HEK293 (cell line): ENCODE data around the gene REN.

ENCODE experiments used
- CTCF ChIA-PET: fragments of 350-600 bp; formaldehyde crosslinking; extraction: SDS; loops from one replicate; lab custom pipeline; 2021; ENCODE audit warnings: antibody characterized with exemption; lab: Yijun Ruan, JAX
- POLR2A ChIA-PET: fragments of 300-600 bp; formaldehyde crosslinking; extraction: SDS; loops from one replicate; lab custom pipeline; 2020; ENCODE audit warnings: antibody characterized with exemption, inconsistent platforms; lab: Yijun Ruan, JAX
- H3K27ac ChIP-seq: fragments of 200-500 bp; sonication (Bioruptor generic); 2 replicates; pipeline ENCODE4 v1.5.1; 2014; ENCODE audit warnings: low read depth, low read length, control low read depth, inconsistent platforms; ENCODE audit errors: extremely low read depth
- H3K36me3 ChIP-seq, 2 experiments: fragments of 200-500 bp in 1 of 2; sonication (Bioruptor generic) in 1 of 2; 1 replicate in 1 of 2; 2 replicates in 1 of 2; pipeline ENCODE4 v1.5.1; 2014 to 2017; ENCODE audit warnings: inconsistent platforms in 2 of 2, low read length in 2 of 2; ENCODE audit not compliant: control insufficient read depth in 2 of 2, insufficient read depth in 1 of 2
- H3K4me1 ChIP-seq: fragments of 200-500 bp; sonication (Bioruptor generic); 2 replicates; pipeline ENCODE4 v1.5.1; 2014; ENCODE audit warnings: mild to moderate bottlenecking, low read length, inconsistent platforms; ENCODE audit not compliant: control insufficient read depth, insufficient read depth
- H3K4me3 ChIP-seq: 2 replicates; pipeline ENCODE4 v1.5.1; 2011; ENCODE audit warnings: low read depth, mild to moderate bottlenecking, control low read depth, low read length, moderate library complexity
- H3K9me3 ChIP-seq: fragments of 200-500 bp; sonication (Bioruptor generic); 2 replicates; pipeline ENCODE4 v1.5.1; 2014; ENCODE audit warnings: low read depth, low read length, inconsistent platforms; ENCODE audit not compliant: control insufficient read depth, insufficient read depth
- FEZF1 ChIP-seq: fragments of 450-650 bp; formaldehyde crosslinking; IDR thresholded peaks from 2 replicates; pipeline ENCODE4 v1.5.1; 2016; ENCODE audit warnings: missing biosample characterization, missing genetic modification characterization
- SALL2 ChIP-seq: fragments of 450-650 bp; formaldehyde crosslinking; IDR thresholded peaks from 2 replicates; pipeline ENCODE4 v1.5.0; 2017; ENCODE audit warnings: missing biosample characterization, mild to moderate bottlenecking, missing genetic modification characterization, borderline replicate concordance
- WT1 ChIP-seq: fragments of 450-650 bp; formaldehyde crosslinking; IDR thresholded peaks from 2 replicates; pipeline ENCODE4 v1.5.1; 2016; ENCODE audit warnings: missing biosample characterization, missing genetic modification characterization
- ZBTB1 ChIP-seq: fragments of 450-650 bp; formaldehyde crosslinking; IDR thresholded peaks from 2 replicates; pipeline ENCODE4 v1.5.1; 2016; ENCODE audit warnings: missing biosample characterization, missing genetic modification characterization
- ZFHX2 ChIP-seq: fragments of 450-650 bp; formaldehyde crosslinking; conservative IDR thresholded peaks from 2 replicates; pipeline ENCODE4 v1.5.1; 2016; ENCODE audit warnings: missing biosample characterization, missing genetic modification characterization
- ZNF133 ChIP-seq: fragments of 450-650 bp; formaldehyde crosslinking; IDR thresholded peaks from 2 replicates; pipeline ENCODE4 v1.5.1; 2016; ENCODE audit warnings: missing biosample characterization, missing genetic modification characterization
- ZNF175 ChIP-seq: fragments of 450-650 bp; formaldehyde crosslinking; IDR thresholded peaks from 2 replicates; pipeline ENCODE4 v1.5.1; 2016; ENCODE audit warnings: missing biosample characterization, missing genetic modification characterization
- ZNF211 ChIP-seq: fragments of 450-650 bp; formaldehyde crosslinking; IDR thresholded peaks from 2 replicates; pipeline ENCODE4 v1.5.1; 2016; ENCODE audit warnings: low read depth, missing biosample characterization, missing genetic modification characterization
- ZNF391 ChIP-seq: fragments of 450-650 bp; formaldehyde crosslinking; IDR thresholded peaks from 2 replicates; pipeline ENCODE4 v1.5.1; 2016; ENCODE audit warnings: low read depth, missing biosample characterization, missing genetic modification characterization, borderline replicate concordance
- ZNF561 ChIP-seq: fragments of 450-650 bp; IDR thresholded peaks from 2 replicates; pipeline ENCODE4 v1.5.1; 2018; ENCODE audit warnings: missing biosample characterization, missing genetic modification characterization, borderline replicate concordance
- ZNF610 ChIP-seq: fragments of 450-650 bp; formaldehyde crosslinking; IDR thresholded peaks from 2 replicates; pipeline ENCODE4 v1.5.1; 2016; ENCODE audit warnings: missing biosample characterization, missing genetic modification characterization, borderline replicate concordance
- ZNF629 ChIP-seq: fragments of 450-650 bp; formaldehyde crosslinking; IDR thresholded peaks from 2 replicates; pipeline ENCODE4 v1.5.1; 2017; ENCODE audit warnings: missing biosample characterization, missing genetic modification characterization
- ZNF792 ChIP-seq: fragments of 450-650 bp; formaldehyde crosslinking; IDR thresholded peaks from 2 replicates; pipeline ENCODE4 v1.5.1; 2016; ENCODE audit warnings: missing biosample characterization, missing genetic modification characterization
- TF ChIP-seq, protein P1 (sequence below): fragments of 450-650 bp; formaldehyde crosslinking; IDR thresholded peaks from 2 replicates; pipeline ENCODE4 v1.5.1; 2016; ENCODE audit warnings: missing biosample characterization, missing genetic modification characterization
- TF ChIP-seq, protein P2 (sequence below): fragments of 450-650 bp; formaldehyde crosslinking; conservative IDR thresholded peaks from 2 replicates; pipeline ENCODE4 v1.5.1; 2016; ENCODE audit warnings: low read depth, missing biosample characterization, missing genetic modification characterization
- TF ChIP-seq, protein P3 (sequence below): fragments of 450-650 bp; formaldehyde crosslinking; IDR thresholded peaks from 2 replicates; pipeline ENCODE4 v1.5.1; 2016; ENCODE audit warnings: missing biosample characterization, missing genetic modification characterization
- TF ChIP-seq, protein P4 (sequence below): fragments of 450-650 bp; formaldehyde crosslinking; IDR thresholded peaks from 2 replicates; pipeline ENCODE4 v1.5.1; 2017; ENCODE audit warnings: missing biosample characterization, missing genetic modification characterization
- TF ChIP-seq, protein P5 (sequence below): fragments of 450-650 bp; formaldehyde crosslinking; IDR thresholded peaks from 2 replicates; pipeline ENCODE4 v1.5.1; 2016; ENCODE audit warnings: missing biosample characterization, missing genetic modification characterization, borderline replicate concordance

The REN gene

DNA sequence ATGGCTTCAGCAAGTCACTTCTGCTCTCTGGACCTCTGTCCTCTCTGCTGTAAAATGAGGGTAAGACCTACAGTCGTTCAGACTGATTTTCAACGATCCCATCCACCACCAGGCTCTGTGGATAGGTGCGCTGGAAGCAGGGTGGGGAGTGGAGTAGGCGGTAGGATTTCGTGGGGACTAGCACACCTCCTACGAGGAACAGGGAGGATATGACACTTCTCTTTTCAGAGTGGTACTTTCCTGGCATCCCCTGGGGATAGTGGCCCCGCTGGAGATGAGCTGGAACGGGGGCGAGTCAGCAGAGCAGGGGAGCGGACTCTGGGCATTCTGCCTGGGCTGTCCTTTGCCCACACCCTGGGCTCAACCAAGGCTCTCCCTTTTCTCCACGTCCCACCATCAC lies 32.0 kb downstream of the REN start (continued):
- TF ChIP-seq, protein P1, sequence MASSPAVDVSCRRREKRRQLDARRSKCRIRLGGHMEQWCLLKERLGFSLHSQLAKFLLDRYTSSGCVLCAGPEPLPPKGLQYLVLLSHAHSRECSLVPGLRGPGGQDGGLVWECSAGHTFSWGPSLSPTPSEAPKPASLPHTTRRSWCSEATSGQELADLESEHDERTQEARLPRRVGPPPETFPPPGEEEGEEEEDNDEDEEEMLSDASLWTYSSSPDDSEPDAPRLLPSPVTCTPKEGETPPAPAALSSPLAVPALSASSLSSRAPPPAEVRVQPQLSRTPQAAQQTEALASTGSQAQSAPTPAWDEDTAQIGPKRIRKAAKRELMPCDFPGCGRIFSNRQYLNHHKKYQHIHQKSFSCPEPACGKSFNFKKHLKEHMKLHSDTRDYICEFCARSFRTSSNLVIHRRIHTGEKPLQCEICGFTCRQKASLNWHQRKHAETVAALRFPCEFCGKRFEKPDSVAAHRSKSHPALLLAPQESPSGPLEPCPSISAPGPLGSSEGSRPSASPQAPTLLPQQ (tag by site-specific recombination), result no peak
- TF ChIP-seq, protein P2, sequence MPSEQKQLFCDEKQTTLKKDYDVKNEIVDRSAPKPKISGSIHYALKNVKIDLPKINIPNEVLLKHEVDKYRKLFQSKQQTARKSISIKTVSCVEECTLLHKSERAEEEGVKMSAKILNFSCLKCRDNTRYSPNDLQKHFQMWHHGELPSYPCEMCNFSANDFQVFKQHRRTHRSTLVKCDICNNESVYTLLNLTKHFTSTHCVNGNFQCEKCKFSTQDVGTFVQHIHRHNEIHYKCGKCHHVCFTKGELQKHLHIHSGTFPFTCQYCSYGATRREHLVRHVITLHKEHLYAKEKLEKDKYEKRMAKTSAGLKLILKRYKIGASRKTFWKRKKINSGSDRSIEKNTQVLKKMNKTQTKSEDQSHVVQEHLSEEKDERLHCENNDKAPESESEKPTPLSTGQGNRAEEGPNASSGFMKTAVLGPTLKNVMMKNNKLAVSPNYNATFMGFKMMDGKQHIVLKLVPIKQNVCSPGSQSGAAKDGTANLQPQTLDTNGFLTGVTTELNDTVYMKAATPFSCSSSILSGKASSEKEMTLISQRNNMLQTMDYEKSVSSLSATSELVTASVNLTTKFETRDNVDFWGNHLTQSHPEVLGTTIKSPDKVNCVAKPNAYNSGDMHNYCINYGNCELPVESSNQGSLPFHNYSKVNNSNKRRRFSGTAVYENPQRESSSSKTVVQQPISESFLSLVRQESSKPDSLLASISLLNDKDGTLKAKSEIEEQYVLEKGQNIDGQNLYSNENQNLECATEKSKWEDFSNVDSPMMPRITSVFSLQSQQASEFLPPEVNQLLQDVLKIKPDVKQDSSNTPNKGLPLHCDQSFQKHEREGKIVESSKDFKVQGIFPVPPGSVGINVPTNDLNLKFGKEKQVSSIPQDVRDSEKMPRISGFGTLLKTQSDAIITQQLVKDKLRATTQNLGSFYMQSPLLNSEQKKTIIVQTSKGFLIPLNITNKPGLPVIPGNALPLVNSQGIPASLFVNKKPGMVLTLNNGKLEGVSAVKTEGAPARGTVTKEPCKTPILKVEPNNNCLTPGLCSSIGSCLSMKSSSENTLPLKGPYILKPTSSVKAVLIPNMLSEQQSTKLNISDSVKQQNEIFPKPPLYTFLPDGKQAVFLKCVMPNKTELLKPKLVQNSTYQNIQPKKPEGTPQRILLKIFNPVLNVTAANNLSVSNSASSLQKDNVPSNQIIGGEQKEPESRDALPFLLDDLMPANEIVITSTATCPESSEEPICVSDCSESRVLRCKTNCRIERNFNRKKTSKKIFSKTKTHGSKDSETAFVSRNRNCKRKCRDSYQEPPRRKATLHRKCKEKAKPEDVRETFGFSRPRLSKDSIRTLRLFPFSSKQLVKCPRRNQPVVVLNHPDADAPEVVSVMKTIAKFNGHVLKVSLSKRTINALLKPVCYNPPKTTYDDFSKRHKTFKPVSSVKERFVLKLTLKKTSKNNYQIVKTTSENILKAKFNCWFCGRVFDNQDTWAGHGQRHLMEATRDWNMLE (tag by site-specific recombination), result no peak
- no peak for TF ChIP-seq ZNF561 (tag by site-specific recombination)
- no peak for TF ChIP-seq ZNF610
- TF ChIP-seq, protein P3, sequence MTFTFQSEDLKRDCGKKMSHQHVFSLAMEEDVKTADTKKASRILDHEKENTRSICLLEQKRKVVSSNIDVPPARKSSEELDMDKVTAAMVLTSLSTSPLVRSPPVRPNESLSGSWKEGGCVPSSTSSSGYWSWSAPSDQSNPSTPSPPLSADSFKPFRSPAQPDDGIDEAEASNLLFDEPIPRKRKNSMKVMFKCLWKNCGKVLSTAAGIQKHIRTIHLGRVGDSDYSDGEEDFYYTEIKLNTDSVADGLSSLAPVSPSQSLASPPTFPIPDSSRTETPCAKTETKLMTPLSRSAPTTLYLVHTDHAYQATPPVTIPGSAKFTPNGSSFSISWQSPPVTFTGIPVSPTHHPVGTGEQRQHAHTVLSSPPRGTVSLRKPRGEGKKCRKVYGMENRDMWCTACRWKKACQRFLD (tag by site-specific recombination), result no peak

DNA sequence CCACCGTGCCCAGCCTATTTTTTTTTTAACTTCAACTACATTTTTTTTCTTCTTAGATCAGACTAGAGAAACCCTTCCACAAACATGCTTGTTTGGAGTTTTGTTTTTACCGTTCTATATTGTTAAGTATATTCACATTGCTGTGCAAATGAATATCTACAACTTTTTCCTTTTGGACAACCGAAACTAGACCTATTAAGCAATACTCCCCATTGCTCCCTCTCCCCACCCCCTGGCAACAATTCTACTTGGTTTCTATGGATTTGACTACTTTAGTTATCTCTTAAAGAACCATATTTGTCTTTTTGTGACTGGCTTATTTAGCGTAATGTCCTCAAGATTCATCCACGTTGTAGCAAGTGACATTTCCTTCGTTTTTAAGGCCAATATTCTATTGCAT lies 33.4 kb downstream of the REN start:
- Histone ChIP-seq H3K4me1 (0 out of 2 replicates have a peak, but pooled peaks cover 3% of the 10 kb centered on the region), H3K9me3 (no peaks in the 10 kb centered on the region), H3K27ac (no peak overlapping the region), H3K4me3 (no peak overlapping the region), H3K36me3 (peaks cover 0 to 21% of the 10 kb centered on the region in 2 experiments; a peak in 1 of 3 replicates)
- CTCF ChIA-PET, result interaction anchor here (0.6 to 0.7 kb wide), 2 partner anchors 27 to 43 kb away, joined by 3 to 4 read pairs; no protein-coding TSS in a partner anchor
- POLR2A ChIA-PET, result no interaction called here
- TF ChIP-seq ZNF175, result no peak
- TF ChIP-seq ZNF211 (tag by site-specific recombination), result no peak
- TF ChIP-seq WT1 (tag by site-specific recombination), result no peak
- TF ChIP-seq ZNF629 (tag by site-specific recombination), result no peak
- TF ChIP-seq, protein P4, sequence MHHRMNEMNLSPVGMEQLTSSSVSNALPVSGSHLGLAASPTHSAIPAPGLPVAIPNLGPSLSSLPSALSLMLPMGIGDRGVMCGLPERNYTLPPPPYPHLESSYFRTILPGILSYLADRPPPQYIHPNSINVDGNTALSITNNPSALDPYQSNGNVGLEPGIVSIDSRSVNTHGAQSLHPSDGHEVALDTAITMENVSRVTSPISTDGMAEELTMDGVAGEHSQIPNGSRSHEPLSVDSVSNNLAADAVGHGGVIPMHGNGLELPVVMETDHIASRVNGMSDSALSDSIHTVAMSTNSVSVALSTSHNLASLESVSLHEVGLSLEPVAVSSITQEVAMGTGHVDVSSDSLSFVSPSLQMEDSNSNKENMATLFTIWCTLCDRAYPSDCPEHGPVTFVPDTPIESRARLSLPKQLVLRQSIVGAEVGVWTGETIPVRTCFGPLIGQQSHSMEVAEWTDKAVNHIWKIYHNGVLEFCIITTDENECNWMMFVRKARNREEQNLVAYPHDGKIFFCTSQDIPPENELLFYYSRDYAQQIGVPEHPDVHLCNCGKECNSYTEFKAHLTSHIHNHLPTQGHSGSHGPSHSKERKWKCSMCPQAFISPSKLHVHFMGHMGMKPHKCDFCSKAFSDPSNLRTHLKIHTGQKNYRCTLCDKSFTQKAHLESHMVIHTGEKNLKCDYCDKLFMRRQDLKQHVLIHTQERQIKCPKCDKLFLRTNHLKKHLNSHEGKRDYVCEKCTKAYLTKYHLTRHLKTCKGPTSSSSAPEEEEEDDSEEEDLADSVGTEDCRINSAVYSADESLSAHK, result no peak
- TF ChIP-seq SALL2 (tag by site-specific recombination), result no peak
- TF ChIP-seq, protein P5, sequence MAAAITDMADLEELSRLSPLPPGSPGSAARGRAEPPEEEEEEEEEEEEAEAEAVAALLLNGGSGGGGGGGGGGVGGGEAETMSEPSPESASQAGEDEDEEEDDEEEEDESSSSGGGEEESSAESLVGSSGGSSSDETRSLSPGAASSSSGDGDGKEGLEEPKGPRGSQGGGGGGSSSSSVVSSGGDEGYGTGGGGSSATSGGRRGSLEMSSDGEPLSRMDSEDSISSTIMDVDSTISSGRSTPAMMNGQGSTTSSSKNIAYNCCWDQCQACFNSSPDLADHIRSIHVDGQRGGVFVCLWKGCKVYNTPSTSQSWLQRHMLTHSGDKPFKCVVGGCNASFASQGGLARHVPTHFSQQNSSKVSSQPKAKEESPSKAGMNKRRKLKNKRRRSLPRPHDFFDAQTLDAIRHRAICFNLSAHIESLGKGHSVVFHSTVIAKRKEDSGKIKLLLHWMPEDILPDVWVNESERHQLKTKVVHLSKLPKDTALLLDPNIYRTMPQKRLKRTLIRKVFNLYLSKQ (tag by site-specific recombination), result no peak
- no peak for TF ChIP-seq ZFHX2 (tag by site-specific recombination)
- no peak for TF ChIP-seq FEZF1 (tag by site-specific recombination)
- TF ChIP-seq ZNF391 (tag by site-specific recombination), result no peak
- no peak for TF ChIP-seq ZNF133 (tag by site-specific recombination)
- TF ChIP-seq ZBTB1 (tag by site-specific recombination), result no peak
- no peak for TF ChIP-seq ZNF792 (tag by site-specific recombination)
